ENCODE results near the gene MIA2. TPM values are rescaled to one million over a fixed set of nuclear protein-coding genes. Genes with fewer than 3 reads are reported as not detected.
"Not testable (repeated sequence)": the region's sequence is repeated elsewhere in the genome, so short reads cannot be mapped to it uniquely, and the experiment has no call there.

MIA2 gene
- total and polyA plus RNA-seq, 5 donors from 2014 or later: 21.1 to 26.2 (median 21.9) TPM

GRCh38 chr14:39319381-39319780 lies 85.7 kb downstream of the MIA2 start:
- no peaks in the 10 kb centered on the region for H3K27me3 ChIP-seq (ENCODE audit: control insufficient read depth, insufficient read depth, low read length)
- Mint-ChIP-seq H3K9me3 (no peaks in the 10 kb centered on the region), H3K27me3 (no peaks in the 10 kb centered on the region), H3K27ac (no peak overlapping the region), H3K4me3 (no peak overlapping the region), H3K4me1 (peaks cover 0 to 20% (median 6%) of the 10 kb centered on the region in 4 donors), H3K36me3 (peaks cover 44% of the 10 kb centered on the region)
- DNase-seq: no peak
- ATAC-seq (ENCODE audit: low read depth in 2 of 2): no peak
- H3K27ac ChIP-seq (ENCODE audit: insufficient read depth, low read length, poor library complexity, severe bottlenecking): no peak overlapping the region
- H3K9me3 ChIP-seq (ENCODE audit: control insufficient read depth in 2 of 2, low read length in 2 of 2): no peaks in the 10 kb centered on the region
- H3K4me3 ChIP-seq (ENCODE audit: low read depth, low read length): no peak overlapping the region
- peaks cover 40% of the 10 kb centered on the region for H3K36me3 ChIP-seq (ENCODE audit: control insufficient read depth, insufficient read depth, low read length)
- no peaks in the 10 kb centered on the region for H3K4me1 ChIP-seq (ENCODE audit: control insufficient read depth, insufficient read depth, low read length, poor library complexity, severe bottlenecking)

- Mint-ChIP-seq H3K4me1 (peaks cover 0 to 20% (median 6%) of the 10 kb centered on the region in 4 donors), H3K27ac (no peak overlapping the region), H3K4me3 (no peak overlapping the region), H3K9me3 (no peaks in the 10 kb centered on the region), H3K36me3 (peaks cover 40% of the 10 kb centered on the region), H3K27me3 (no peaks in the 10 kb centered on the region)
- H3K9me3 ChIP-seq (ENCODE audit: control insufficient read depth in 2 of 2, low read length in 2 of 2): no peaks in the 10 kb centered on the region
- H3K4me1 ChIP-seq (ENCODE audit: control insufficient read depth, insufficient read depth, low read length, poor library complexity, severe bottlenecking): no peaks in the 10 kb centered on the region
- H3K27me3 ChIP-seq (ENCODE audit: control insufficient read depth, insufficient read depth, low read length): no peaks in the 10 kb centered on the region
- H3K36me3 ChIP-seq (ENCODE audit: control insufficient read depth, insufficient read depth, low read length): peaks cover 38% of the 10 kb centered on the region
- H3K27ac ChIP-seq (ENCODE audit: insufficient read depth, low read length, poor library complexity, severe bottlenecking): no peak overlapping the region
- ATAC-seq (ENCODE audit: low read depth in 2 of 2) (no peak), DNase-seq (no peak)
- H3K4me3 ChIP-seq (ENCODE audit: low read depth, low read length): no peak overlapping the region
Measured at GRCh38 chr14:39320318-39320717, 86.6 kb downstream of the MIA2 start.

- H3K9me3 Mint-ChIP-seq: no peaks in the 10 kb centered on the region
- ATAC-seq (ENCODE audit: low read depth in 2 of 2) (no peak), DNase-seq (no peak)
- H3K27ac Mint-ChIP-seq: no peak overlapping the region
- Histone ChIP-seq H3K27ac (ENCODE audit: insufficient read depth, low read length, poor library complexity, severe bottlenecking) (no peak overlapping the region), H3K4me3 (ENCODE audit: low read depth, low read length) (no peak overlapping the region), H3K9me3 (ENCODE audit: control insufficient read depth in 2 of 2, low read length in 2 of 2) (no peaks in the 10 kb centered on the region), H3K27me3 (ENCODE audit: control insufficient read depth, insufficient read depth, low read length) (no peaks in the 10 kb centered on the region), H3K4me1 (ENCODE audit: control insufficient read depth, insufficient read depth, low read length, poor library complexity, severe bottlenecking) (no peaks in the 10 kb centered on the region), H3K36me3 (ENCODE audit: control insufficient read depth, insufficient read depth, low read length) (peaks cover 44% of the 10 kb centered on the region)
- no peaks in the 10 kb centered on the region for H3K27me3 Mint-ChIP-seq
- peaks cover 45% of the 10 kb centered on the region for H3K36me3 Mint-ChIP-seq
- H3K4me3 Mint-ChIP-seq: no peak overlapping the region
- peaks cover 0 to 23% (median 3%) of the 10 kb centered on the region in 4 donors for H3K4me1 Mint-ChIP-seq
Measured at GRCh38 chr14:39322807-39323206, 89.1 kb downstream of the MIA2 start.

- H3K27ac Mint-ChIP-seq: no peak overlapping the region
- no peaks in the 10 kb centered on the region for H3K9me3 Mint-ChIP-seq
- peaks cover 8 to 20% (median 11%) of the 10 kb centered on the region in 4 donors for H3K4me1 Mint-ChIP-seq
- no peak overlapping the region for H3K4me3 Mint-ChIP-seq
- H3K27ac ChIP-seq (ENCODE audit: insufficient read depth, low read length, poor library complexity, severe bottlenecking): no peak overlapping the region
- no peaks in the 10 kb centered on the region for H3K27me3 Mint-ChIP-seq
- no peaks in the 10 kb centered on the region for H3K27me3 ChIP-seq (ENCODE audit: control insufficient read depth, insufficient read depth, low read length)
- ATAC-seq (ENCODE audit: low read depth in 2 of 2) (no peak), DNase-seq (no peak)
- no peak overlapping the region for H3K4me3 ChIP-seq (ENCODE audit: low read depth, low read length)
- no peaks in the 10 kb centered on the region for H3K4me1 ChIP-seq (ENCODE audit: control insufficient read depth, insufficient read depth, low read length, poor library complexity, severe bottlenecking)
- H3K36me3 ChIP-seq (ENCODE audit: control insufficient read depth, insufficient read depth, low read length): peaks cover 37% of the 10 kb centered on the region
- no peaks in the 10 kb centered on the region for H3K9me3 ChIP-seq (ENCODE audit: control insufficient read depth in 2 of 2, low read length in 2 of 2)
- H3K36me3 Mint-ChIP-seq: peaks cover 53% of the 10 kb centered on the region
Measured at GRCh38 chr14:39324097-39324496, 90.4 kb downstream of the MIA2 start.

- DNase-seq (no peak), ATAC-seq (ENCODE audit: low read depth in 2 of 2) (no peak)
- no peaks in the 10 kb centered on the region for H3K27me3 Mint-ChIP-seq
- H3K9me3 ChIP-seq (ENCODE audit: control insufficient read depth in 2 of 2, low read length in 2 of 2): no peaks in the 10 kb centered on the region
- H3K27ac ChIP-seq (ENCODE audit: insufficient read depth, low read length, poor library complexity, severe bottlenecking): no peak overlapping the region
- H3K36me3 Mint-ChIP-seq: peaks cover 31% of the 10 kb centered on the region
- no peak overlapping the region for H3K4me3 Mint-ChIP-seq
- H3K27ac Mint-ChIP-seq: no peak overlapping the region
- H3K36me3 ChIP-seq (ENCODE audit: control insufficient read depth, insufficient read depth, low read length): peaks cover 41% of the 10 kb centered on the region
- H3K4me1 Mint-ChIP-seq: peaks cover 15 to 33% (median 16%) of the 10 kb centered on the region in 4 donors
- H3K27me3 ChIP-seq (ENCODE audit: control insufficient read depth, insufficient read depth, low read length): no peaks in the 10 kb centered on the region
- H3K9me3 Mint-ChIP-seq: peaks cover 0 to 4% (median 0%) of the 10 kb centered on the region in 7 donors
- no peak overlapping the region for H3K4me3 ChIP-seq (ENCODE audit: low read depth, low read length)
- no peaks in the 10 kb centered on the region for H3K4me1 ChIP-seq (ENCODE audit: control insufficient read depth, insufficient read depth, low read length, poor library complexity, severe bottlenecking)
Measured at GRCh38 chr14:39339003-39339402, 105.3 kb downstream of the MIA2 start.

- H3K27me3 Mint-ChIP-seq; H3K4me1 ChIP-seq (ENCODE audit: control insufficient read depth, insufficient read depth, low read length, poor library complexity, severe bottlenecking); H3K27ac ChIP-seq (ENCODE audit: insufficient read depth, low read length, poor library complexity, severe bottlenecking); ATAC-seq (ENCODE audit: low read depth in 2 of 2); H3K27ac Mint-ChIP-seq; H3K4me3 Mint-ChIP-seq; H3K9me3 ChIP-seq (ENCODE audit: control insufficient read depth in 2 of 2, low read length in 2 of 2); H3K4me3 ChIP-seq (ENCODE audit: low read depth, low read length); H3K27me3 ChIP-seq (ENCODE audit: control insufficient read depth, insufficient read depth, low read length); DNase-seq; H3K9me3 Mint-ChIP-seq: not testable (repeated sequence)
- H3K36me3 ChIP-seq (ENCODE audit: control insufficient read depth, insufficient read depth, low read length): peaks cover 45% of the 10 kb centered on the region
- Mint-ChIP-seq H3K4me1 (peaks cover 14 to 38% (median 16%) of the 10 kb centered on the region in 4 donors), H3K36me3 (peaks cover 32% of the 10 kb centered on the region)
Measured at GRCh38 chr14:39341126-39341525, 107.4 kb downstream of the MIA2 start.

GRCh38 chr14:39342768-39343167 lies 109.1 kb downstream of the MIA2 start:
- Mint-ChIP-seq H3K27me3 (no peaks in the 10 kb centered on the region), H3K9me3 (peaks cover 0 to 4% (median 2%) of the 10 kb centered on the region in 7 donors), H3K36me3 (peaks cover 34% of the 10 kb centered on the region), H3K4me3 (no peak overlapping the region), H3K27ac (no peak overlapping the region), H3K4me1 (peaks cover 13 to 32% (median 18%) of the 10 kb centered on the region in 4 donors)
- H3K27me3 ChIP-seq (ENCODE audit: control insufficient read depth, insufficient read depth, low read length): no peaks in the 10 kb centered on the region
- no peak overlapping the region for H3K27ac ChIP-seq (ENCODE audit: insufficient read depth, low read length, poor library complexity, severe bottlenecking)
- peaks cover 44% of the 10 kb centered on the region for H3K36me3 ChIP-seq (ENCODE audit: control insufficient read depth, insufficient read depth, low read length)
- H3K4me1 ChIP-seq (ENCODE audit: control insufficient read depth, insufficient read depth, low read length, poor library complexity, severe bottlenecking): no peaks in the 10 kb centered on the region
- no peak for ATAC-seq (ENCODE audit: low read depth in 2 of 2)
- no peaks in the 10 kb centered on the region for H3K9me3 ChIP-seq (ENCODE audit: control insufficient read depth in 2 of 2, low read length in 2 of 2)
- peak in 2 of 3 donors; percentile 2 to 23 for DNase-seq
- no peak overlapping the region for H3K4me3 ChIP-seq (ENCODE audit: low read depth, low read length)

GRCh38 chr14:39343614-39344013 lies 109.9 kb downstream of the MIA2 start:
- Mint-ChIP-seq H3K27ac (no peak overlapping the region), H3K9me3 (peaks cover 0 to 4% (median 2%) of the 10 kb centered on the region in 7 donors), H3K27me3 (no peaks in the 10 kb centered on the region), H3K4me1 (peaks cover 15 to 32% (median 18%) of the 10 kb centered on the region in 4 donors), H3K36me3 (peaks cover 36% of the 10 kb centered on the region), H3K4me3 (no peak overlapping the region)
- H3K4me1 ChIP-seq (ENCODE audit: control insufficient read depth, insufficient read depth, low read length, poor library complexity, severe bottlenecking): no peaks in the 10 kb centered on the region
- no peaks in the 10 kb centered on the region for H3K27me3 ChIP-seq (ENCODE audit: control insufficient read depth, insufficient read depth, low read length)
- no peak overlapping the region for H3K4me3 ChIP-seq (ENCODE audit: low read depth, low read length)
- H3K9me3 ChIP-seq (ENCODE audit: control insufficient read depth in 2 of 2, low read length in 2 of 2): no peaks in the 10 kb centered on the region
- DNase-seq: no peak
- ATAC-seq (ENCODE audit: low read depth in 2 of 2): no peak
- H3K36me3 ChIP-seq (ENCODE audit: control insufficient read depth, insufficient read depth, low read length): peaks cover 42% of the 10 kb centered on the region
- H3K27ac ChIP-seq (ENCODE audit: insufficient read depth, low read length, poor library complexity, severe bottlenecking): no peak overlapping the region
